Neural cell (in vitro differentiated cells): ENCODE results near the gene JUNB. TPM values are rescaled to one million over a fixed set of nuclear protein-coding genes. Genes with fewer than 3 reads are reported as not detected.

Experiments
- H2AFZ ChIP-seq: fragments of 200-600, 300-800 bp; sonication (generic), shearing (Covaris generic); 2 replicates; pipeline ENCODE4 v1.6.0; 2014; ENCODE audit warnings: low read depth, mild to moderate bottlenecking, antibody characterized with exemption, low read length, moderate library complexity
- H3F3A ChIP-seq: fragments of 200-600 bp; shearing (Covaris generic); 2 replicates; pipeline ENCODE4 v1.6.1; 2016; ENCODE audit warnings: mild to moderate bottlenecking, moderate library complexity, mixed read lengths, antibody characterized with exemption, low read length; ENCODE audit not compliant: insufficient read depth, poor library complexity, severe bottlenecking
- H3K27ac ChIP-seq: fragments of 200-600, 300-800 bp; sonication (generic), shearing (Covaris generic); 2 replicates; pipeline ENCODE4 v1.5.1; 2014; ENCODE audit warnings: mild to moderate bottlenecking, low read length, moderate library complexity
- H3K27me3 ChIP-seq: fragments of 300-800, 200-600 bp; sonication (generic), shearing (Covaris generic); 2 replicates; pipeline ENCODE4 v1.6.0; 2014; ENCODE audit warnings: mild to moderate bottlenecking, low read depth, low read length, moderate library complexity; ENCODE audit not compliant: insufficient read depth
- H3K36me3 ChIP-seq: fragments of 300-800, 200-600 bp; sonication (generic), shearing (Covaris generic); 2 replicates; pipeline ENCODE4 v1.5.1; 2014; ENCODE audit warnings: mild to moderate bottlenecking, antibody characterized with exemption, low read length, moderate library complexity; ENCODE audit not compliant: insufficient read depth
- H3K4me2 ChIP-seq: fragments of 300-800, 200-600 bp; sonication (generic), shearing (Covaris generic); 2 replicates; pipeline ENCODE4 v1.6.0; 2014; ENCODE audit warnings: mild to moderate bottlenecking, low read length
- H3K4me3 ChIP-seq: fragments of 300-800, 200-600 bp; sonication (generic), shearing (Covaris generic); 2 replicates; pipeline ENCODE4 v1.5.1; 2014; ENCODE audit warnings: mild to moderate bottlenecking, low read length, moderate library complexity
- H3K79me2 ChIP-seq: fragments of 200-600 bp; shearing (Covaris generic); replicated peaks from 2 replicates; pipeline ENCODE4 v1.6.0; 2014; ENCODE audit warnings: mild to moderate bottlenecking, low read length, moderate library complexity; ENCODE audit not compliant: insufficient read depth
- H3K9ac ChIP-seq: fragments of 300-800, 200-600 bp; sonication (generic), shearing (Covaris generic); 2 replicates; pipeline ENCODE4 v1.6.1; 2016; ENCODE audit warnings: mild to moderate bottlenecking, low read length, mixed read lengths
- H3K9me2 ChIP-seq: fragments of 200-600 bp; shearing (Covaris generic); 2 replicates; pipeline ENCODE4 v1.6.1; 2016; ENCODE audit warnings: mild to moderate bottlenecking, low read length, mixed read lengths; ENCODE audit not compliant: insufficient read depth
- H3K9me3 ChIP-seq: fragments of 200-600, 300-800 bp; sonication (generic), shearing (Covaris generic); 2 replicates; pipeline ENCODE4 v1.6.1; 2016; ENCODE audit warnings: mild to moderate bottlenecking, mixed run types, low read length, moderate library complexity, mixed read lengths
- H4K20me1 ChIP-seq: fragments of 200-600 bp; shearing (Covaris generic); 2 replicates; pipeline ENCODE4 v1.6.1; 2016; ENCODE audit warnings: mild to moderate bottlenecking, mixed run types; ENCODE audit not compliant: insufficient read depth
- CTCF ChIP-seq: fragments of 450-650 bp; IDR thresholded peaks from 2 replicates; pipeline ENCODE4 v1.5.1; 2014; ENCODE audit warnings: antibody characterized with exemption, mild to moderate bottlenecking, moderate library complexity; ENCODE audit not compliant: poor library complexity, severe bottlenecking
- EP300 ChIP-seq: fragments of 450-650 bp; conservative IDR thresholded peaks from 2 replicates; pipeline ENCODE4 v1.6.1; 2014; ENCODE audit warnings: antibody characterized with exemption, mild to moderate bottlenecking, moderate library complexity; ENCODE audit not compliant: poor library complexity, severe bottlenecking
- EZH2 ChIP-seq: fragments of 200-600, 300-800 bp; shearing (Covaris generic), sonication (generic); IDR thresholded peaks from 2 replicates; pipeline ENCODE4 v1.6.1; 2014; ENCODE audit warnings: antibody characterized with exemption, low read length, borderline replicate concordance, mild to moderate bottlenecking; ENCODE audit not compliant: insufficient read depth, poor library complexity, severe bottlenecking
- MXI1 ChIP-seq: fragments of 450-650 bp; conservative IDR thresholded peaks from 2 replicates; pipeline ENCODE4 v1.6.1; 2014; ENCODE audit warnings: antibody characterized with exemption, mild to moderate bottlenecking; ENCODE audit not compliant: poor library complexity, severe bottlenecking
- POLR2AphosphoS5 ChIP-seq: IDR thresholded peaks from 2 replicates; pipeline ENCODE4 v1.6.1; 2012
- RAD21 ChIP-seq: fragments of 450-650 bp; conservative IDR thresholded peaks from 2 replicates; pipeline ENCODE4 v1.6.1; 2014; ENCODE audit warnings: antibody characterized with exemption, mild to moderate bottlenecking, moderate library complexity
- REST ChIP-seq: IDR thresholded peaks from 2 replicates; pipeline ENCODE4 v1.6.1; 2012; ENCODE audit warnings: borderline replicate concordance
- SMC3 ChIP-seq: fragments of 450-650 bp; conservative IDR thresholded peaks from 2 replicates; pipeline ENCODE4 v1.6.1; 2014; ENCODE audit warnings: antibody characterized with exemption, mild to moderate bottlenecking, moderate library complexity; ENCODE audit not compliant: poor library complexity
- TAF1 ChIP-seq: IDR thresholded peaks from 2 replicates; pipeline ENCODE4 v1.6.1; 2012; ENCODE audit warnings: low read depth
- polyA plus RNA-seq: library from polyadenylated mRNA; depleted of rRNA; stranded (reverse); fragments of >200 nt; gene quantifications from 2 replicates; pipeline ENCODE4 v1.2.3, GENCODE V29; 2014

JUNB gene
- polyA plus RNA-seq, 1 donor from 2014 or later, result 18.7 TPM

GRCh38 chr19:12799742-12800465 lies 8.6 kb downstream of the JUNB start:
- Histone ChIP-seq H3K4me3 (peak overlapping the region; percentile 95), H3K9me3 (no peaks in the 10 kb centered on the region), H3K27ac (peak overlapping the region; percentile 85), H4K20me1 (no peaks in the 10 kb centered on the region), H3F3A (no peaks in the 10 kb centered on the region), H2AFZ (no peak overlapping the region), H3K36me3 (no peaks in the 10 kb centered on the region), H3K79me2 (peaks cover 19% of the 10 kb centered on the region), H3K9ac (peak overlapping the region; percentile 97), H3K9me2 (no peaks in the 10 kb centered on the region), H3K4me2 (peak overlapping the region; percentile 93), H3K27me3 (no peaks in the 10 kb centered on the region)
- TF ChIP-seq POLR2AphosphoS5 (no peak), REST (no peak), MXI1 (no peak), SMC3 (no peak), RAD21 (no peak), EZH2 (no peak), TAF1 (no peak), CTCF (no peak), EP300 (no peak)

- Histone ChIP-seq H3K9me3 (no peaks in the 10 kb centered on the region), H3K79me2 (peaks cover 19% of the 10 kb centered on the region), H3K36me3 (no peaks in the 10 kb centered on the region), H2AFZ (no peak overlapping the region), H3K27me3 (no peaks in the 10 kb centered on the region), H3F3A (no peaks in the 10 kb centered on the region), H3K27ac (peak overlapping the region; percentile 85), H3K4me2 (peak overlapping the region; percentile 93), H4K20me1 (no peaks in the 10 kb centered on the region), H3K9me2 (no peaks in the 10 kb centered on the region), H3K9ac (peak overlapping the region; percentile 97), H3K4me3 (peak overlapping the region; percentile 95)
- no peak for TF ChIP-seq REST
- no peak for TF ChIP-seq CTCF
- no peak for TF ChIP-seq POLR2AphosphoS5
- no peak for TF ChIP-seq TAF1
- TF ChIP-seq EZH2, result no peak
- TF ChIP-seq MXI1, result no peak
- TF ChIP-seq SMC3, result no peak
Observed at GRCh38 chr19:12800466-12800770, 9.1 kb downstream of the JUNB start.
